Measurements from ENCODE around the gene COBLL1.

Gene COBLL1

GRCh38 chr2:164780611-164781178 lies 60.9 kb downstream of the COBLL1 start:
- no peak for DNase-seq

- no peak for DNase-seq
Measured at GRCh38 chr2:164779383-164780057, 62.1 kb downstream of the COBLL1 start.

- peak in 1 of 5 experiments; percentile 15 for DNase-seq
Measured at GRCh38 chr2:164778723-164779122, 62.9 kb downstream of the COBLL1 start.

- DNase-seq = no peak
Measured at GRCh38 chr2:164777847-164778461, 63.7 kb downstream of the COBLL1 start.

GRCh38 chr2:164773635-164774034 lies 68.0 kb downstream of the COBLL1 start:
- no peak for DNase-seq

GRCh38 chr2:164773091-164773490 lies 68.5 kb downstream of the COBLL1 start:
- no peak for DNase-seq

GRCh38 chr2:164771897-164772296 lies 69.7 kb downstream of the COBLL1 start:
- DNase-seq = no peak

- DNase-seq = no peak
Measured at GRCh38 chr2:164770421-164770916, 71.2 kb downstream of the COBLL1 start.

GRCh38 chr2:164766954-164767320 lies 74.7 kb downstream of the COBLL1 start:
- DNase-seq = no peak

GRCh38 chr2:164766216-164766953 lies 75.2 kb downstream of the COBLL1 start:
- no peak for DNase-seq

- no peak for DNase-seq
Measured at GRCh38 chr2:164764996-164765395, 76.6 kb downstream of the COBLL1 start.

- DNase-seq = no peak
Measured at GRCh38 chr2:164764474-164764873, 77.1 kb downstream of the COBLL1 start.

- no peak for DNase-seq
Measured at GRCh38 chr2:164763431-164763830, 78.2 kb downstream of the COBLL1 start.

GRCh38 chr2:164761737-164762460 lies 79.7 kb downstream of the COBLL1 start:
- DNase-seq = no peak

- DNase-seq = peak in 1 of 5 experiments; percentile 35
Measured at GRCh38 chr2:164761201-164761600, 80.4 kb downstream of the COBLL1 start.

GRCh38 chr2:164760179-164760578 lies 81.4 kb downstream of the COBLL1 start:
- no peak for DNase-seq

- no peak for DNase-seq
Measured at GRCh38 chr2:164757934-164758695, 83.5 kb downstream of the COBLL1 start.

GRCh38 chr2:164756773-164757172 lies 84.8 kb downstream of the COBLL1 start:
- DNase-seq = no peak

- no peak for DNase-seq
Measured at GRCh38 chr2:164755952-164756351, 85.7 kb downstream of the COBLL1 start.

GRCh38 chr2:164754157-164755093 lies 87.2 kb downstream of the COBLL1 start:
- DNase-seq = no peak

GRCh38 chr2:164752956-164753355 lies 88.7 kb downstream of the COBLL1 start:
- no peak for DNase-seq
